ENCODE data around the gene C14orf93. TPM values are rescaled to one million over a fixed set of nuclear protein-coding genes. Genes with fewer than 3 reads are reported as not detected.

C14orf93 gene
- polyA plus RNA-seq, 2 of the 4 experiments (the other 2 are of a cell fraction), result 6.8 to 9.7 TPM

DNA sequence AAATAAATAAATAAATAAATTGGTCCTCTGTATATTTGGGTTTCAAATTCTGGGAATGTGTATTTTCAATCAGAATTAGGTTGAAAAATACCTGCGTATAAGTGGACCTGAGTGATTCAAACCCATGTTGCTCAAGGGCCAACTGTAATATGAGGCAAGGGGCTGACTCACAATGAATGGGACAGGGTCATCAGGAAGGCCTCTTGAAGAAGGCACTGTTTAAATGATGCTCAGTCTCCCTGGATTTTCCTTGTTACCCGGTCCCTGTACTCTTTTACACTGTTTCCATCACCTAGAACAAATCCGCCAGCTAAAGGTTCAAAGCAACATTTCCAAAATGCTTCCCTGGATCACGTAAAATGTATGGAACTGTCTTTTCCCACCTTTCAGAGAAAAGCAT, 21.0 kb upstream of the C14orf93 start:
- no peak overlapping the region for H3K4me2 ChIP-seq
- no peak for ATAC-seq
- H3K27ac ChIP-seq, result no peak overlapping the region
- ChIA-PET CTCF (interaction anchor here (0.6 to 5.0 kb wide), 9 partner anchors 9 to 58 kb away, joined by 3 to 30 read pairs (median 3); no protein-coding TSS in a partner anchor), POLR2A (no interaction called here)
- FAIRE-seq, result no peak
- no peak for DNase-seq (ENCODE audit: low read depth in 1 of 2, low spot score in 1 of 2)
- H3K4me3 ChIP-seq, result no peak overlapping the region
- no peaks in the 10 kb centered on the region for H3K9me3 ChIP-seq
- TF ChIP-seq ZSCAN20 (CRISPR knock-in tag; IDR thresholded peaks at IDR 0.05), result no peak
- 96% methylated on average over 4 of the region's 4 CpGs for WGBS (ENCODE audit: missing lambda C conversion rate)
- peaks cover 13% of the 10 kb centered on the region for H3K4me1 ChIP-seq

DNA sequence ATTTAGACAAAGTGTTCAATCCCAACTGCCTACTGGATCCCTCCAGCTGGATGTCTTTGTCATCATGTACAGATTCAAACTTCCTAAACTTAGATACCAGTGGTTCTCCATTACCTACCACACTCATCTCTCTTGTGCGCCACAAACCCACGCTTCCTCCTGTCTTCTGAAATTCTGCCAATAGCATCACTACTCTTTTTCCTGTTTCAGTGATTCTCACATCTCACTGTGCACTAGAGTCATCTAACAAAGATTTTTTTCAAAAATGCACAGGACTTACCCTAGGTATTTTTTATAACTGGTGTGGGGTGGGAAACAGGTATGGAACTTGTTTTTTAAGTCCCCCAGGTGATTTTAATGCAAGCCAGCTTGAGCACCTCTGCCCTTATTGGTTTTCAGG, 18.9 kb upstream of the C14orf93 start:
- Histone ChIP-seq H3K4me1 (peaks cover 7% of the 10 kb centered on the region), H3K4me2 (no peak overlapping the region), H3K4me3 (no peak overlapping the region), H3K9me3 (no peaks in the 10 kb centered on the region), H3K27ac (no peak overlapping the region)
- 96% methylated on average over 2 of the region's 2 CpGs for WGBS (ENCODE audit: missing lambda C conversion rate)
- ATAC-seq (no peak), DNase-seq (ENCODE audit: low read depth in 1 of 2, low spot score in 1 of 2) (no peak), FAIRE-seq (no peak)
- POLR2A ChIA-PET, result no interaction called here
- no peak for TF ChIP-seq MYC (IDR thresholded peaks at IDR 0.05; ENCODE audit: borderline replicate concordance, low read length)
- no peak for TF ChIP-seq SMC3 (IDR thresholded peaks at IDR 0.05)
- no peak for TF ChIP-seq EHMT2 (IDR thresholded peaks at IDR 0.05; ENCODE audit: low read depth)
- TF ChIP-seq RARB (CRISPR knock-in tag; IDR thresholded peaks at IDR 0.05), result no peak
- TF ChIP-seq GATA3 (IDR thresholded peaks at IDR 0.05; ENCODE audit: borderline replicate concordance), result no peak
- no peak for TF ChIP-seq BHLHE40 (IDR thresholded peaks at IDR 0.05; ENCODE audit: low read depth, low read length)
- no peak for TF ChIP-seq HOXA7 (CRISPR knock-in tag; IDR thresholded peaks at IDR 0.05)
- TF ChIP-seq MAFK (IDR thresholded peaks at IDR 0.05; ENCODE audit: partially characterized antibody), result no peak
- TF ChIP-seq FOXS1 (CRISPR knock-in tag; IDR thresholded peaks at IDR 0.05), result no peak
- no peak for TF ChIP-seq JUN (IDR thresholded peaks at IDR 0.05)
- TF ChIP-seq RNF2 (IDR thresholded peaks at IDR 0.05; ENCODE audit: borderline replicate concordance, low read depth), result no peak
- TF ChIP-seq RFX5 (IDR thresholded peaks at IDR 0.05), result no peak
- no peak for TF ChIP-seq CBX2 (IDR thresholded peaks at IDR 0.05; ENCODE audit: borderline replicate concordance, low read depth)
- no peak for TF ChIP-seq EP300 (IDR thresholded peaks at IDR 0.05)
- TF ChIP-seq TP53 (CRISPR knock-in tag; IDR thresholded peaks at IDR 0.05), result no peak
- no peak for TF ChIP-seq CEBPB (IDR thresholded peaks at IDR 0.05)
- no peak for TF ChIP-seq CHD2 (IDR thresholded peaks at IDR 0.05; ENCODE audit: low read length, partially characterized antibody)
- no peak for TF ChIP-seq FOSL2 (IDR thresholded peaks at IDR 0.05)
- TF ChIP-seq FOSL2 (CRISPR knock-in tag; IDR thresholded peaks at IDR 0.05), result no peak
- TF ChIP-seq PHF8 (IDR thresholded peaks at IDR 0.05; ENCODE audit: borderline replicate concordance, low read depth), result no peak
- no peak for TF ChIP-seq NPAS2 (CRISPR knock-in tag; IDR thresholded peaks at IDR 0.05; ENCODE audit: borderline replicate concordance)
- CTCF ChIA-PET, result interaction anchor here (0.8 to 5.0 kb wide), 10 partner anchors 9 to 472 kb away, joined by 3 to 30 read pairs (median 5); no protein-coding TSS in a partner anchor

GRCh38 chr14:23025151-23025814, 15.3 kb upstream of the C14orf93 start:
- TF ChIP-seq TP53 (CRISPR knock-in tag; IDR thresholded peaks at IDR 0.05), result no peak
- TF ChIP-seq, protein P1, sequence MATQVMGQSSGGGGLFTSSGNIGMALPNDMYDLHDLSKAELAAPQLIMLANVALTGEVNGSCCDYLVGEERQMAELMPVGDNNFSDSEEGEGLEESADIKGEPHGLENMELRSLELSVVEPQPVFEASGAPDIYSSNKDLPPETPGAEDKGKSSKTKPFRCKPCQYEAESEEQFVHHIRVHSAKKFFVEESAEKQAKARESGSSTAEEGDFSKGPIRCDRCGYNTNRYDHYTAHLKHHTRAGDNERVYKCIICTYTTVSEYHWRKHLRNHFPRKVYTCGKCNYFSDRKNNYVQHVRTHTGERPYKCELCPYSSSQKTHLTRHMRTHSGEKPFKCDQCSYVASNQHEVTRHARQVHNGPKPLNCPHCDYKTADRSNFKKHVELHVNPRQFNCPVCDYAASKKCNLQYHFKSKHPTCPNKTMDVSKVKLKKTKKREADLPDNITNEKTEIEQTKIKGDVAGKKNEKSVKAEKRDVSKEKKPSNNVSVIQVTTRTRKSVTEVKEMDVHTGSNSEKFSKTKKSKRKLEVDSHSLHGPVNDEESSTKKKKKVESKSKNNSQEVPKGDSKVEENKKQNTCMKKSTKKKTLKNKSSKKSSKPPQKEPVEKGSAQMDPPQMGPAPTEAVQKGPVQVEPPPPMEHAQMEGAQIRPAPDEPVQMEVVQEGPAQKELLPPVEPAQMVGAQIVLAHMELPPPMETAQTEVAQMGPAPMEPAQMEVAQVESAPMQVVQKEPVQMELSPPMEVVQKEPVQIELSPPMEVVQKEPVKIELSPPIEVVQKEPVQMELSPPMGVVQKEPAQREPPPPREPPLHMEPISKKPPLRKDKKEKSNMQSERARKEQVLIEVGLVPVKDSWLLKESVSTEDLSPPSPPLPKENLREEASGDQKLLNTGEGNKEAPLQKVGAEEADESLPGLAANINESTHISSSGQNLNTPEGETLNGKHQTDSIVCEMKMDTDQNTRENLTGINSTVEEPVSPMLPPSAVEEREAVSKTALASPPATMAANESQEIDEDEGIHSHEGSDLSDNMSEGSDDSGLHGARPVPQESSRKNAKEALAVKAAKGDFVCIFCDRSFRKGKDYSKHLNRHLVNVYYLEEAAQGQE (IDR thresholded peaks at IDR 0.05), result no peak
- no peak for TF ChIP-seq KDM5A (IDR thresholded peaks at IDR 0.05)
- no peak for TF ChIP-seq RAD21 (conservative IDR thresholded peaks at IDR 0.05 in 1 of 2, IDR thresholded peaks at IDR 0.05 in 1 of 2)
- no peak for TF ChIP-seq RNF2 (IDR thresholded peaks at IDR 0.05; ENCODE audit: borderline replicate concordance, low read depth)
- no peak for TF ChIP-seq CTCF (IDR thresholded peaks at IDR 0.05)
- no peak for TF ChIP-seq RCOR1 (IDR thresholded peaks at IDR 0.05; ENCODE audit: low read depth, low read length)
- no peak for TF ChIP-seq MAFK (IDR thresholded peaks at IDR 0.05; ENCODE audit: partially characterized antibody)
- TF ChIP-seq USF2 (IDR thresholded peaks at IDR 0.05), result no peak
- no peak for TF ChIP-seq EHMT2 (IDR thresholded peaks at IDR 0.05; ENCODE audit: low read depth)
- no peak for TF ChIP-seq SREBF2 (IDR thresholded peaks at IDR 0.05)
- peak in 1 of 2 experiments; percentile 19; a peak in 1 of 6 replicates for ATAC-seq
- FAIRE-seq, result no peak
- H3K27ac ChIP-seq, result no peak overlapping the region
- ChIA-PET CTCF (interaction anchor here (0.8 to 3.4 kb wide), 8 partner anchors 9 to 172 kb away, joined by 3 to 17 read pairs (median 4); no protein-coding TSS in a partner anchor), POLR2A (interaction anchor here (1.3 to 3.0 kb wide), 2 partner anchors 15 to 18 kb away, joined by 3 to 25 read pairs; no protein-coding TSS in a partner anchor)
- no peaks in the 10 kb centered on the region for H3K4me1 ChIP-seq
- H3K4me3 ChIP-seq, result no peak overlapping the region
- H3K4me2 ChIP-seq, result no peak overlapping the region
- no peak for DNase-seq (ENCODE audit: low read depth in 1 of 2, low spot score in 1 of 2)
- no peaks in the 10 kb centered on the region for H3K9me3 ChIP-seq
- 89% methylated on average over 4 of the region's 4 CpGs for WGBS (ENCODE audit: missing lambda C conversion rate)

Measured in A549 (cell line).